Measurements from ENCODE around the gene NANS.
A peak's percentile ranks its signal among the peaks of the same experiment; 100 is the strongest.
"Not testable (repeated sequence)": the region's sequence is repeated elsewhere in the genome, so short reads cannot be mapped to it uniquely, and the experiment has no call there.

The NANS gene

DNA sequence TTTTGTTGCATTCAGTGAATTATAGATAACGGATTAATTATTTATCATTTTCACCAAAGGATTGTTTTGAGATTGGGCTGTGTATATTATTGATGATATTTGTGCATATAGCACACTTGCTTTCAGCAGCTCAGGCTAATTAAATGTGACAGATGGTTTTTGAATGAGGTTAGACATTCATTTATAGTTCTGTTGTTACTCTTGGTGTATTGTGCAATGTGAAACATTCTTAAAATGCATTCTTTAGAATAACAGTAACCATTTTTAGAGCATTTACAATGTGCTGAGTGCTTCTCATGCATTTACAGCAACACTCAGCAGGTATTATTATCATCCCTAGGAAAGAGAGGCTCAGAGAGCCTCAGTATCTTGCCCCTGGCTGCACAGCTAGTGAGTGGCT is 23.8 kb downstream of the NANS start:
- DNase-seq = no peak

DNA sequence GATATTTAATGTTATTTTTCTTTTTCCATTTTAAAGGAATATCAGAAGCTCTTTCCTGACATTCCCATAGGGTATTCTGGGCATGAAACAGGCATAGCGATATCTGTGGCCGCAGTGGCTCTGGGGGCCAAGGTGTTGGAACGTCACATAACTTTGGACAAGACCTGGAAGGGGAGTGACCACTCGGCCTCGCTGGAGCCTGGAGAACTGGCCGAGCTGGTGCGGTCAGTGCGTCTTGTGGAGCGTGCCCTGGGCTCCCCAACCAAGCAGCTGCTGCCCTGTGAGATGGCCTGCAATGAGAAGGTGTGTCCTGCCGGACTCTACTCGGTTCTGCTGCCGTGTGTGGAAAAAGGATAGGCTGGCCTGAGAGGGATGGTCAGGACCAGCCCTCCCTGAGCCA is 24.2 kb downstream of the NANS start:
- no peak for DNase-seq

DNA sequence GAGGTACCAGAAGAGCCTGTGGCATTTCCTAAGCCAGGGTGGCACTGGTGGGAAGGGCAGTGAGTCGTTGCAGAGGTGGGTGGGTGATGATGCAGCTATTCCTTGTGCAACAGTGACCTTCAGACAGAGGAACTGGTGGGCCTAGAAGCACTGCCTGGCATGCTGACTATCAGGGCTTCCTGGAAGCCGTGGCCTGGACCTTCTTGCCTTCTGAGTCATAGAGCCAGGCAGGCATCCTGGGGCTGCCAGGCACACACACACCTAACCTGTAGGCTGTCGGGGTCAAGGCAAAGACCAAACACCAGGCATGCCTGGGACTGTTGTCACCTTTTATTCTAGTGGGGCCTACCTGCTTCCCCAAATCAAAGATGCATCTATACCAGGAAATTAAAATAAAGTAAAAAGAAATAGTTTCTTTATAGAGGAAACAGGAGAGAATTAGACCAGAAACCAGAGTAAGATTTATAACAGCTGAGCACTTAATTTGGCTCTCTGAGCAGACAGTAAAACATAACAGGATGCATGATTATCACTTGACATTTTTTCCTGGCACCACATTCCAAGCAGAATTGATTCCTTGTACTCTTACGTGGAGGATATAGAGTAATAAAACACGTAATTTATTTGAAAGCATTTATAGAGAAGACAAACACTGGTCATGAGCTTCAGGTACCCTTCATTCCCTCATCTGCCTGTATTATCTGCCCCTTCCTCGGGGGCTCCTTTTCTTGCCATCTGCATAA is 25.1 kb downstream of the NANS start:
- no peak for DNase-seq

DNA sequence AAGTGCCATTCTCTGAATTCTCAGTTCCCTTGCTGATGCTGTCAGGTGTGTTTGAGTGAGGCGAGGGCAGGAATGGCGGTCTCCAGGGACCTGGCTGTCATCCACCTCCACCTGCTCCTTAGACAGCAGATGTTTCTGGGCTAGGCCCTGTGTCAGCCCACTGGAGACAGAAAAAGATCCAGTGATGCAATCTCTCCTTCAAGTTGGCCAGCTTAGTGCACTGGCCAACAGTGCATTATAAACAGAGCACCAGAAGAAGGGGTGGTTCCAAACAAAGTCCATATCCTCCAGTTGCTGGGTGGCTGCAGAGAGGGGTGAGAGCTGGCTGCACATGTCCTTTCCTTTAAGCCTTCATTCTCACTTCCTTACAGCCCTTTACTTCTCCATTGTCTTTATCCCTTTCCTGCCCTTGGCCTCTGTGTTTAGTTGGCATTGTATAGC is 26.5 kb downstream of the NANS start:
- DNase-seq = peak; percentile 43

DNA sequence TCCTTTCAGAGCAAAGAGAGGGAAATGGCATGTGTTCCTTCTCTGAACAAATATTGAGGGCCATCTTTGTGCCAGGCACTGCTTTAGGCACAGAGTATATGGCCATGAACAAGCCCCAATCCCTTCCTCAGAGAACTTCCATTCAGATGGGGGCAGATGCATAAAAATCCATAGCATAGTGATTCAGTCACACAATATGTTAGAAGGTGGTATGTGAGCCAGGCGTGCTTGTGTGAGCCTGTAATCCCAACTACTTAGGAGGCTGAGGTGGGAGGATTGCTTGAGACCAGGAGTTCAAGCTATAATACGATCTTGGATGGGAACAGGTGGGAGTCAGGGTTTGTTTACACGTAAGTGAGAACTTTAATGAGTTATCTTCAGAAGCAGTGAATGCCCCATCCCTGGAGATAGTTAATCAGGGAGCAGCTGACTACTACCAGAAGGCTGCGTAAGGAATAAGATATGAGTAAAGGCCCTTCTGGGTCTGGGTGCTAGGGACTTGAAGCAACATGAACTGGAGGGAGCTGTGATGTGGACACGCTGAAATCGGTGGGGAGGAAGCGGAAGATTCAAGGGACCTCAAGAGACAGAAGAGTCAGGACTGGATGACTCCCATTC is 27.1 kb downstream of the NANS start:
- DNase-seq = no peak

DNA sequence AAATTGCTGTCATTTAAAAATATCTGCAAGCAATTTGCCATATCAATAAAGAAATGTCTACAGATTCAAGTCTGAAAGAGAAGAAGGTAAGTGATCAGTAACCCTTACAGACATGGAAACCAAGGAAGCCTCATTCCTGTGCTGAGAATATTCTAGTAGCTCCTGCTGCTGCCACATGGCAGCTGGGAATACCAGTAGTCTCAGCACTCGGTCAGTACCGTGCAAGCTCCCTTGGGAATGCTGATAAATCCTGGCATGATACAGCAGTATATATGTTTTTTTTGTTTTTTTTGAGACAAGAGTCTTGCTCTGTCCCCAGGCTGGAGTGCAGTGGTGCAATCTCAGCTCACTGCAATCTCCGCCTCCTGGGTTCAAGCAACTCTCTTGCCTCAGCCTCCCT is 27.9 kb downstream of the NANS start:
- no peak for DNase-seq

DNA sequence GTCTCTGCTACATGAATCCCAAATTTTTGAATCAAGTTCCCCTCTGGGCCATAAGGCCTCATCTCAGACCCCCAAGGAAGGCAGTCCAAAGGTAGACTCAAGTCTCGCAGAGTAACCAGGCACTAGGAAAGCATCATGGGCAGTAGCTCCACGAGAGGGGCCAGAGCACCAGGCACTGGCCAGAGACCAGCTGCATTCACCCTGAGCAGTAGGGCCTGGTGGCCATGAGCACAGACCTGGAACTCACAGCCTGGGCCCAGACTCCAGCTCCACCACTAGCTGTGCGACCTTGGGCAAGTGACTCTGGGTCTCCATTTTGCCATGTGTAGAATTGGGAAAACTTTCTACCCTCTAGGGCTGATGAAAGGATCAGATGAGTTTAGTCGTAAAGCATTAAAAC is 28.5 kb downstream of the NANS start:
- no peak for DNase-seq

DNA sequence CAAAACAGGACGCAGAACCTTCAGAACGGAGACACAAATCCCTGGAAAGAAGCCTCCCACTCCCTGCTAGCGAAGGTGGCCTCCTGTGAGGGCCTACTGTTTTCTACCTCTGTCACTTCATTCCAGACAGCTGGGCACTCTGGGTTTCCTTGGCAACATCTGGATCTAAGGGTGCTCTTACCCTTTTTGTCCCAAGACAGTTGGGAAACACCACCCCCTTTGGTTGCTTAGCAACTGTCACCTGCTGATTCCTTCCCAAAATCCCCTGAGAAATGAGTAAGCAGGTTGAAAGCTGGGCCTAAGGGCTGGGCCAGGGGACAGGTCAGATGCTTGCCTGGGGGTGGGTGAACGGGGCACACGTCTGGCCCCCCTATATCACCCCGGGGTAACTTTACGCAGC is 29.4 kb downstream of the NANS start:
- peak; percentile 85 for DNase-seq

DNA sequence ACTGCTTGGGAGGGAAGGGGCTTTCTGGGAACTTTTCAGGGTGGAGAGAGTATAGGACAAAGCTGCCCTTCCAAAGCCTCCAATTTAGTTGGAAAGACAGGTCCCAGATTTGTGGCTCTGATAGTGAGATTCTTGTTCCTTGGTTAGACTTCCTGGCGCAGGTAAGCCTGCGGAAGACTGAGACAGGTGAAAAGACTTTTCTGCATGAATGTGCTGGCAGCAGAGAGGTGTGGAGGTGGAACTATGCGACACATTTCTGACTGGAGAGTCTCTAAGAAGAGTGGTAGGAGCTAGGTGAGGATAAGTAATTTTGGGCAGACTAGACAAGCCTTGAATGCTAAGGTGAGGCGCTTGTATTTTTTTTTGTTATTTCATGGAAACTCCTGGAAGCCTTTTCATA is 29.9 kb downstream of the NANS start:
- no peak for DNase-seq

DNA sequence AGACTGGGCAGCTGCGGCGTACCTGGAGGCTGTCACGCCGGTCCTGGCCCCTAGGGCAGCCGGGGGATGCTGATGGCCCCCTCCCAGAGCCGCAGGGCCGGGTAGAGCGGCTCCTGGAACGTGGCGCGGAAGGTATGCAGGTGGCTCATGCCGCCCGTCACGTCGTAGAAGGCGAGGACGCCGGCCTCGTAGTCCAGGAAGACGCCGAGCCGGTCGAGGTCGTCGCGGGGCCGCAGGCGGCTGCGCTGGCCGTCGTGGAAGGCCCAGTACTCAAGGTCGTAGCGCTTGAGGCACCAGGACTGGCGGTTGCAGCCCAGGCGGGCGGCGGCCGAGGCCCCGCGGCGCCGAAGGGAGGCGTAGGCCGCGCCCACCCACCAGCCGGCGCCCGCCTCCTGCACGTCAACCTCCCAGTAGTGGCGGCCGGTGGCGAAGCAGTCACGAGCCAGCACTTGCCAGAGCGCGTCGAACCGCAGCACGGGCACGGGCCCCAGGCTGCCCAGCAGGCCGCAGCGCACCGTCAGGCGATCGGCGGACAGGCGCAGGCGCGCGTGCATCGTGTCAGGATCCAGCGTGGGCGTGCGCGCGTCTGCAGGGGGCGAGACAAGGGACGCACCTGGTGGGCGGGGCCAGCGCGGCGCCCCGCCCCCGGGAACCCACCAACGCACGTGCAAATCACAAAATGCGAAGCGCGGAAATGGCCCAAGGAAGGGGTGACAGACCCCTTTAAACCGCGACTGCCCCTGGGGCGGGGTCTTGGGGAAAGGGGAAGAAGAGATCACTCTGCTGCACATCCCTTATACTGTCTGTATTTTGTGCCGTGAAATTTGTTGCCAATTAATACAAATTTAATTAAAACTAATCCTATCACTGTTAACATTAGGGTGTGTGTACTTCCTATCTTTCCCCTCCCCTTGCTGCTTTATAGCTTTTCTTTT is 31.2 kb downstream of the NANS start:
- peak; percentile 75 for DNase-seq

DNA sequence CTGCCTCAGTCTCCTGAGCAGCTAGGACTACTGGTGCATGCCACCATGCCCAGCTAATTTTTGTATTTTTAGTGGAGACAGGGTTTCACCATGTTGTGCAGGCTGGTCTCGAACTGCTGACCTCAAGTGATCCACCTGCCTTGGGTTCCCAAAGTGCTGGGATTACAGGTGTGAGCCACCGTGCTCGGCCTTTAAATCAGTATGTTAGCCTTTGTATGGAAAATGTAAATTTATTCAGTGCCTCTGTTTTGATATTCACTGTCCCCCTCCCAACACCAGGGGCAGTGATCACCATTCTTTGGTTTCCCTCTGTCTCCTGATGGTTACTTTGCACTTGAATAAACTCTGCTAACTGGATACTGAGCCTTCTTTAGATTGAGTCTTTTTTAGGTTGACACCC is 34.1 kb downstream of the NANS start:
- not testable (repeated sequence) for DNase-seq

DNA sequence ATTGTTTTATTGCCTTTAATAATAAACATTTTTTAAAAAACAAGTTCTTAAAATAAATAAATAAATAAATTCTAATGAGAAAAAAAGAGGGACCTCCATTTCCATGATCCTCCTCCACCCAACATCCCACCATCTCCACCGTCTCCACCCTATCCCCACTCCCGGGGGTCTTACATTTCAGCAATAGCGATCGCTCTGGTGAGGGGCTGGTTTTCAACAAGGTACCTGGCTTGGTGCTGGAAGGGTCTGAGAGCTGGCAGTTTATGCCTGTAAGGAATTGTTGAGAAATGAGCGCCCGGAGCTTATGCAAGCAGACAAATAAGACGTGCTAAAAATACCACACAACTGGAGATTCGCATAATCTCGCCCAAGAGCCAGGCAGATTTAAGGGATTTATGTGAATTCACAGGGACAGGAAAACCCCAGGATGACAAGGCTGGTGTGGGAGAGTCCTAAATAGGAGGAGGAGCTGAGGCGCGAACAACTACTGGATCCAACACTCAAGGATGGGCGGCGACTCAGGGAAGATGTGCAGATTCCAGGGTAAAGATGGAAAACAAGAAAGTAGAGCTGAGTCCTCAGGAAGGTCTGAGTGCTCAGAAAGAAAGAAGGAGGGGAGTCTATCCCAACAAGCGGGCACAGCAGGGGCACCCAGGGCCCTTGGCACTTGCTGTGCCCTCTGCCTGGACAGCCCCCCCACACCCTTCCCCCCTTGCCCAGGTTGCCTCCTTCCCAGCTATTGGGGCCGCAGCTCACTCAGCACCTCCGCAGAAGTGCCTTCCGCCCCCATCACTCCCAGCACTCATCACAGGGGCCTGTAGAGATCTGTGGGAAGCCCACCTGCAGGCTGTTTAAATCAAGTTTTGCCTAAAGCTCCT is 35.4 kb downstream of the NANS start:
- no peak for DNase-seq

DNA sequence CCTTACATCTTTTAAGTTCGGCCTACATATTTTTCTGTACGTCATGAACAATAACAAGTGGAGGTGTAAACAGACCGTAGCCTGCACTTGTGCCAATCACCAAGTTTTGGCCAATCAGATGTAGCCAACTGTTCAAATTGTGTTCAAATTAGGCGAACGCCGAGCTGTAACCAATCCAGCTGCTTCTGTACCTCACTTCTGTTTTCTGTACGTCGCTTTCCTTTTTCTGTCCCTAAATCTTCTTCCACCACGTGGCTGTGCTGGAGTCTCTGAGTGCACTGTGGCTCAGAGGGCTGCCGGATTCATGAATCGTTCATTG is 36.0 kb downstream of the NANS start:
- no peak for DNase-seq

DNA sequence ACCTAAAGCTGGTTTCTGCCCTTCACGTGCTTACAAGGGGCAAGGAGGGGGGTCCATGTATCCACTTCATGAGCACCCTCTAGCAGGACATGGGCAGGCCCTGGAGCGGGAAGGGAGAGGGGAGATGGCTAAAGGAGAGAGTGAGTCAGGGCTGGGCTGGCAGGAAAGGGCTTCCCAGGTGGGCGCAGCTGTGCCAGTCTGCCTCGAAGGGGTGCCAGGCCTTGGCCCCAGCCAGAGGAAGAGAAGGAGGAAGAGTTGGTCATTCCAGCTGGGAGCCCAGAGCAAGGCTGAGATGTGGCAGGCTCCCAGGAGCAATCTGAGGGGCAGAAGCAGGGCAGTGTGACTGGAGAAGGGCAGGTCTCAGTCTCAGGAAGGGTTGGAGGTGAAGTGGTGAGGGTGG is 37.8 kb downstream of the NANS start:
- no peak for DNase-seq

DNA sequence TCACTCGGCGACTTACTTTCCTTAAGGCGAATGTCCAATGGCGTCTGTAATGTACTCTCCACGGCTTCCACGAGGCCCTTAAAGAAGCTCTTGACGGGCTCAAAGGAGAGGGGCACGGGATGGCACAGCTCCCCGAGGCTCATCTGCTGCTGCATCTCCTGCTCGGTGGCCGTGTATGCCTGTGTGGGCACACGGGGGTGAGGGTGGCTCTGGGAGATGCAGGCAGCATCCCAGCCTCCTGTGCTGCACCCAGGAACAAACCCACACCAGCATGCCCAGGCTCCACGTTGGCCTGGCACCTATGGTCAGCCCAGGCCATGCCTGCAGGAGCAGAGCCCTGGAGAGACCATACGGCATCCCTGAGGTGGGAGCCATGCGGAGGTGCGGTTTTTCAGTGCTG is 38.3 kb downstream of the NANS start:
- DNase-seq = no peak

DNA sequence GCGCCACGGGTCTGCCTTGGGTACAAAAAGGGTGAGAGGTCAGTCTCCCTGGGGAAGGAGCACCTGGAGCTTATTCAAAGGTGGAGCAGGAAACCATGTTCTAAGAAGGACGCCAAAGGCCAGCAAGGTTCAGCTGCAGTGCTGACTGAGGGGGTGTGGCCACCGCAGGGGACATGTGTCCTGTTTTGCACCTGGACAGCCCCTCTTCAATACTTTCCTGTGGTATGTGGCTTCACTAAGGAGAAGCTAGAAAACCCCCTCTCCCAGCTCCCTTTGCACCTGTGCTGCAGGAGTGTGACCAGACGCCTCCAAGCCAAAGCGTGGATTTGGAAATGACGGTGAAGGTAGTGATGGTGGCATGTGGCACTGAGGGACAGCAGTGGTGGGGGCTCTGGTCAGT is 38.9 kb downstream of the NANS start:
- peak; percentile 48 for DNase-seq

DNA sequence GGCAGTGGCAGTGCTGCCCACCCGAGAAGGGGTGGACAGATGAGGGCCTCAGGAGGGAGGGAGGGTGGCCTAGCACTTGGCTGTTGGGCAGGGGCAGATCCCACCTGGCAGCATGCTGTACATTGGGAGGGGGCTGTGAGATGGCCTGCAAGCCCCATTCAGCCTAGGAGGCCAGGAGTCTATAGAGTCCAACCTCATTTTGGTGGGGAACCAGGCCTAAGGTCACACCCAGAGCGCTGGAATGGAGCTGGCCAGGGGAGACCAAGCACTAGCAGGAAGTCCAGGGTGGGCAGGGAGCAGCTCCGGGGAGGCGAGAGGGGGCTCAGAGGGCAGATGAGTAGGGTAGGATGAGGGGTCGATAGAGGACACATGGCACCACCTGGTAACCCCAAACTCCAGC is 39.6 kb downstream of the NANS start:
- DNase-seq = no peak

DNA sequence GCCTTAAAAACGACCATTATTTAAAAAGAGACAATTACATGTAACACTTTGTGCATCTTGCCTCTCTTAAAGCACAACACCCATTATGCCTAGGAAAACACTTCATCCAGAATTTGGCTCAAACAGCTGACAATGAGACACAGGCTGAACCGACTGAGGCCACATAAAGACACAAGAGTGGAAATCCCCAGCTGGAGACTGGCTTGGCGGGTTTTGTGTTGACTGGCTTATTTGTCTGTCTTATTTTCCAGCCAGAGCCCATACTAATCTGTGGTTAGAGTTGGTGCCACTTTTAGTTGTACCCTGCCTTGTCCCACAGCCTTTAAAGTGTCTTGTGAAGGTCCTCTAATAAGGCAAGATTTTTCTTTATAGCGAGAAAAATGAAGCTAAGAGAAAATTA is 41.3 kb downstream of the NANS start:
- DNase-seq = peak; percentile 17

DNA sequence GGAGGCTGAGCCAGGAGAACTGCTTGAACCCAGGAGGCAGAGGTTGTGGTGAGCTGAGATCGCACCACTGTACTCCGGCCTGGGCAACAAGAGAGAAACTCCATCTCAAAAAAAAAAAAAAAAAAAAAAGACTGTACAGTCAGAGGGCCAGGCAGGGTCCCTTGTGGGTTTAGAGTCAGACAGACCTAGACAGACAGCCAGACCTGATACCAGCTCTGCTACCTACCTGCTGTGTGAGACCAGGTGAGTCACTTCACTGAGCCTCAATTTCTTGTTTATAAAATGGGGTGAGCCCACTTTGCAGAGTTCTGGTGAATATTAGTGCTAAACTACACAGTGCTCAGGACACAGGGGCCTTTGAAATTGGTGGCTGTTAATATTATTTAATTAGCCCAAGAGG is 42.8 kb downstream of the NANS start:
- no peak for DNase-seq

DNA sequence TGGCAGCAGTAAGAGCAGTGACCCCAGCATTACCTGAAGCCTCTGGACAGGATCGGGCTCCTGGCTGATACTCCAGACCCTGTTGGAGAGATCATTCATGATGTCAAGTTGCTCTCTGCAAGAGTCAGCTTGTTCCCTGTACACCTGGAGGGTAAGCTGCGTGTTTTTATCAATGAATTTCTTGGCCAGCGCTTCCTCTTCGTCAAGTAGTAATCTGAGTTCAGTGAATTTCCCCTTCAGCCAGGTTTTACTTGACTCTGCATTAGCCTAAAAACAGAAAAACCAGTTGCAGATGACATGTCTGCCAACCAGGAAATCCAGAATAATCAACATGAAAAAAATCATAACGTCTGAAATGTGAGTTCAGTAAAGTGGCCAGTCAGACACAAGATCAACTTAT is 43.4 kb downstream of the NANS start:
- DNase-seq = peak; percentile 20

DNA sequence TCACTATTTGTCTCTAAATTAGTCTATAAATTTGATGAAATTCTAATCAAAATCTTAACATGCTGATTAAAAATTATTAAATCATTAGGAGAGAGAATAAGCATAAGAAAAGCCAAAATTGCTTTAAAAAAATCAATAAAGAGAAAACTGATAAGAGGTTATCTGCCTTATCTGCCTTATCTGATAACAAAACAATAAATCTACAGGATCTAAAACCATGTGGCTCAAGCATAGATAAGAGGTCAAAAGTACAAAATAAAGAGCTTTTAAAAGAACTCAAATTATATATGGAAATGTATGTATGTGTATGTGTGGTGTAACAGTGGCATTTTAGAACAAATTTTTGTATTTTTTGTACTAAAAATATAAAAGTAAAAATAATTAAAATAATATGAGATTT is 43.9 kb downstream of the NANS start:
- no peak for DNase-seq

DNA sequence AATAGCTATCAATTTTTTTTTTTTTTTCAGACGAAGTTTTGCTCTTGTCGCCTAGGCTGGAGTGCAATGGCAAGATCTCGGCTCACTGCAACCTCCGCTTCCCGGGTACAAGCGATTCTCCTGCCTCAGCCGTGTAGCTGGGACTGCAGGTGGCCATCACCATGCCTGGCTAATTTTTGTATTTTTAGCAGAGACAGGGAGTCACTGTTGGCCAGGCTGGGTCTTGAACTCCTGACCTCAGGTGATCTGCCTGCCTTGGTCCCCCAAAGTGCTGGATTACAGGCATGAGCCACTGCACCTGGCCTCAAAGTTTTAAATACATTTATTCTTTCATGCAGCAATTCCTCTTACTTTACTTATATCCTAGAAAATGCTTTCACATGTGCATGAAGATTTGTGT is 44.9 kb downstream of the NANS start:
- DNase-seq = no peak

DNA sequence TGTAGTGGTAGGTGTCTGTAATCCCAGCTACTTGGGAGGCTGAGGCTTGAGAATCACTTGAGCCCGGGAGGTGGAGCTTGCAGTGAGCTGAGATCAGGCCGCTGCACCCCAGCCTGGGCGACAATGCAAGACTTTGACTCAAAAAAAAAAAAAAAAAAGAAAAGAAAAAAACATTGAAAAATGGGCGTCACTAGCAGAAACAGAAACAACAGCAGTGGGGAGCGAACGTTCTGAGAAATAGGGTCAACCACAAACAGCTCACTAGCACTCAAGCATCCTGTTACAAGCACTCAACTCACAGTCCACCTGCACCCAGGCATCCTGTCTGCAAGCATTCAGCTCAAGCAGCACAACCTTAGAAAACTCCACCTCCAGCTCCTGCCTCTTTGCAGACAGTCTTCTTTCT is 45.3 kb downstream of the NANS start:
- DNase-seq = peak; percentile 44

All from NCI-H69 (cell line).